SK-N-SH treated with all-trans-retinoic acid at 6 μM for 48 hours (cell line): Measurements from ENCODE around the gene FTO.
A peak's percentile ranks its signal among the peaks of the same experiment; 100 is the strongest.

Experiments used
- ATAC-seq: fragments of 200-7000 bp; cut with Tn5 transposase; 3 replicates; pipeline ENCODE4 v1.9.1; 2020; ENCODE audit warnings: mild to moderate bottlenecking, moderate library complexity
- BACH2 ChIP-seq: fragments of 250-450 bp; sonication (Bioruptor Pico); IDR thresholded peaks from 2 replicates; pipeline ENCODE4 v1.9.0; 2021; ENCODE audit warnings: mild to moderate bottlenecking, borderline replicate concordance
- CSDC2 ChIP-seq: fragments of 250-450 bp; sonication (Bioruptor Pico); IDR thresholded peaks from 2 replicates; pipeline ENCODE4 v1.5.0; 2020; ENCODE audit warnings: mild to moderate bottlenecking, moderate library complexity
- CSRNP3 ChIP-seq: fragments of 250-450 bp; sonication (Bioruptor Pico); IDR thresholded peaks from 2 replicates; pipeline ENCODE4 v1.5.1; 2021; ENCODE audit warnings: mild to moderate bottlenecking, moderate library complexity
- ESRRG ChIP-seq: fragments of 250-450 bp; sonication (Bioruptor Pico); IDR thresholded peaks from 2 replicates; pipeline ENCODE4 v1.6.1; 2021; ENCODE audit warnings: mild to moderate bottlenecking
- GLIS3 ChIP-seq: fragments of 250-450 bp; sonication (Bioruptor Pico); IDR thresholded peaks from 2 replicates; pipeline ENCODE4 v1.5.0; 2020; ENCODE audit warnings: mild to moderate bottlenecking, moderate library complexity
- RARB ChIP-seq: fragments of 250-450 bp; sonication (Bioruptor Pico); IDR thresholded peaks from 2 replicates; pipeline ENCODE4 v1.8.0; 2021; ENCODE audit warnings: mild to moderate bottlenecking, moderate library complexity
- SNAI2 ChIP-seq: fragments of 250-450 bp; sonication (Bioruptor Pico); IDR thresholded peaks from 2 replicates; pipeline ENCODE4 v1.5.0; 2020; ENCODE audit warnings: mild to moderate bottlenecking, moderate library complexity
- TCF4 ChIP-seq: fragments of 250-450 bp; sonication (Bioruptor Pico); IDR thresholded peaks from 2 replicates; pipeline ENCODE4 v1.8.0; 2021; ENCODE audit warnings: mild to moderate bottlenecking, moderate library complexity, borderline replicate concordance
- TSHZ2 ChIP-seq: fragments of 250-450 bp; sonication (Bioruptor Pico); IDR thresholded peaks from 2 replicates; pipeline ENCODE4 v1.5.0; 2020; ENCODE audit warnings: mild to moderate bottlenecking, moderate library complexity
- ZC3H10 ChIP-seq: fragments of 250-450 bp; sonication (Bioruptor Pico); IDR thresholded peaks from 2 replicates; pipeline ENCODE4 v1.5.1; 2021; ENCODE audit warnings: mild to moderate bottlenecking, moderate library complexity
- ZFP30 ChIP-seq: fragments of 450-650 bp; formaldehyde crosslinking; IDR thresholded peaks from 2 replicates; pipeline ENCODE4 v1.5.0; 2022; ENCODE audit warnings: mild to moderate bottlenecking, moderate library complexity
- ZNF565 ChIP-seq: fragments of 450-650 bp; formaldehyde crosslinking; conservative IDR thresholded peaks from 2 replicates; pipeline ENCODE4 v1.5.0; 2020; ENCODE audit warnings: low read depth, mild to moderate bottlenecking, moderate library complexity
- ZNF70 ChIP-seq: fragments of 450-650 bp; formaldehyde crosslinking; IDR thresholded peaks from 2 replicates; pipeline ENCODE4 v1.5.0; 2020; ENCODE audit warnings: mild to moderate bottlenecking, moderate library complexity
- ZNF8 ChIP-seq: fragments of 450-650 bp; formaldehyde crosslinking; IDR thresholded peaks from 2 replicates; pipeline ENCODE4 v1.5.0; 2020; ENCODE audit warnings: mild to moderate bottlenecking, moderate library complexity
- TF ChIP-seq, protein P1 (sequence below): fragments of 250-450 bp; sonication (Bioruptor Pico); IDR thresholded peaks from 2 replicates; pipeline ENCODE4 v1.5.1; 2020; ENCODE audit warnings: low read depth, mild to moderate bottlenecking, moderate library complexity

The FTO gene

GRCh38 chr16:53988136-53988535 is 284.2 kb downstream of the FTO start:
- TF ChIP-seq TSHZ2 (CRISPR knock-in tag) (no peak), GLIS3 (no peak), TCF4 (no peak), ESRRG (CRISPR knock-in tag) (no peak), CSRNP3 (CRISPR knock-in tag) (no peak), ZNF8 (no peak)
- ATAC-seq: no peak

GRCh38 chr16:53989597-53989996 is 285.6 kb downstream of the FTO start:
- TF ChIP-seq BACH2 (CRISPR knock-in tag) (no peak), ZC3H10 (CRISPR knock-in tag) (no peak), CSRNP3 (CRISPR knock-in tag) (no peak), SNAI2 (CRISPR knock-in tag) (no peak)
- TF ChIP-seq, protein P1, sequence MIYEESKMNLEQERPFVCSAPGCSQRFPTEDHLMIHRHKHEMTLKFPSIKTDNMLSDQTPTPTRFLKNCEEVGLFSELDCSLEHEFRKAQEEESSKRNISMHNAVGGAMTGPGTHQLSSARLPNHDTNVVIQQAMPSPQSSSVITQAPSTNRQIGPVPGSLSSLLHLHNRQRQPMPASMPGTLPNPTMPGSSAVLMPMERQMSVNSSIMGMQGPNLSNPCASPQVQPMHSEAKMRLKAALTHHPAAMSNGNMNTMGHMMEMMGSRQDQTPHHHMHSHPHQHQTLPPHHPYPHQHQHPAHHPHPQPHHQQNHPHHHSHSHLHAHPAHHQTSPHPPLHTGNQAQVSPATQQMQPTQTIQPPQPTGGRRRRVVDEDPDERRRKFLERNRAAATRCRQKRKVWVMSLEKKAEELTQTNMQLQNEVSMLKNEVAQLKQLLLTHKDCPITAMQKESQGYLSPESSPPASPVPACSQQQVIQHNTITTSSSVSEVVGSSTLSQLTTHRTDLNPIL: no peak
- ATAC-seq: no peak

DNA sequence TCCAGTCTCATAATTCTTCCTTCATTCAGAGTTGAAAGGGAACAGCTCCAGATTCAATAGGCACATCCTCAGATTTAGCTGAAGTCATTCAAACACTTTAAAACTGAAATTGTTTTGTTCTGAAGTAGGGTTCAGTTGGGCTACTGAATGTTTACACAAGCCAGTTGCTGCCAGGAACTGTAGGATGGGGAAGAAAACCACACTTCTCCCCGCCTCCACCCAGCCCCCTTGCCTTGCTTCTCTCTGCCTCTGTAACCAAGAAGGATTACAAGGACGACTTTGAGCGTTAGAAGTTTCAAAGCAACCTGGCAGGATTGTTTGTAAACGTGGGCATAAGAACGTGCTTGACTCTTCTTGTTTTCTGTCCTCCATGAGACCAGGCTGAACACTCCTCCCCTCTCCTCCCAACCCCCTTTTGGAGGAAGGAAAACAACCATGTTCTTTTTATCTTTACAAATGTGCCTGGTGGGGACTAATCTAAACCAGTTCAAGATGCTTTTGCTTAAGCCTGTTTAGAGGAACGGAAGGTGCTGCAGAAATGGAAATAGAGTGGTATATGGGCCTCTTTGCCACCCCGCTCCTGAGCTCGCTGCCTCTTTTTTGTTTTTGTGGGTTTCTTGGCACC is 287.9 kb downstream of the FTO start:
- TF ChIP-seq ESRRG (CRISPR knock-in tag) (no peak), TCF4 (peak; percentile 67; the same call in 1 of the 2 replicates)
- no peak for ATAC-seq

DNA sequence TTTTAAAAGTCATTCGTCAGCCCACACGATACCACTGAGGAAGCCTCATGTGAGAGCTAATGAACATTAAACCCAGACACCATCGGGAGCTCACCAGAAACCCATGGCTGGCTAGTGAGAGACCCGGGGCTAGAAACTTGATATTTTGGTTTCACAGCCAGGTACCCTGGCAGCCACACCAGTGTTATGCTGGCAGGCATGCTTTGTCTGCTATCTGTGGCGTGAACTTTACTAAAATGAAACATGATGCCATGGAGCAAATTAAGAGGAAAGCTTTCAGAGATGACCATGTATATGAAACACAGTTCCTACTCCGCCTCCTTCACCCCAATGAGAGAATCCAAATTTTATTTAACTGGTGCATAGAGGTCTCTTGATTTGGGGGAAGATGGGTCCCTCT is 291.4 kb downstream of the FTO start:
- TF ChIP-seq BACH2 (CRISPR knock-in tag): no peak
- TF ChIP-seq ZNF565: no peak
- no peak for TF ChIP-seq CSDC2 (CRISPR knock-in tag)
- no peak for TF ChIP-seq ESRRG (CRISPR knock-in tag)
- TF ChIP-seq ZC3H10 (CRISPR knock-in tag): no peak
- no peak for TF ChIP-seq ZFP30
- TF ChIP-seq ZNF70 (CRISPR knock-in tag): no peak
- TF ChIP-seq TSHZ2 (CRISPR knock-in tag): no peak
- TF ChIP-seq SNAI2 (CRISPR knock-in tag): no peak
- no peak for TF ChIP-seq RARB (CRISPR knock-in tag)
- no peak for TF ChIP-seq CSRNP3 (CRISPR knock-in tag)
- TF ChIP-seq, protein P1: no peak
- no peak for ATAC-seq
